GM13977 (cell line): Measurements from ENCODE around the gene PTPN18.

Source experiments
- DNase-seq: peaks from one replicate; pipeline ENCODE4 v3.0.0; 2012; ENCODE audit warnings: low spot score
- in situ Hi-C: fragments of 300-500 bp; cut with MboI; formaldehyde crosslinking; loops from one replicate; pipeline ENCODE4 v1.12.0; 2022; ENCODE audit warnings: low sequenced_read_pairs, low pct_unique_long_range_greater_than_20kb, mixed read lengths, inconsistent platforms; ENCODE audit not compliant: unreplicated experiment
- TF ChIP-seq, protein P1 (sequence below): IDR thresholded peaks from 2 replicates; pipeline ENCODE4 v1.5.1; 2012; ENCODE audit warnings: mild to moderate bottlenecking, control low read depth; ENCODE audit not compliant: insufficient read depth; ENCODE audit errors: extremely low read depth, missing control alignments

PTPN18 gene

DNA sequence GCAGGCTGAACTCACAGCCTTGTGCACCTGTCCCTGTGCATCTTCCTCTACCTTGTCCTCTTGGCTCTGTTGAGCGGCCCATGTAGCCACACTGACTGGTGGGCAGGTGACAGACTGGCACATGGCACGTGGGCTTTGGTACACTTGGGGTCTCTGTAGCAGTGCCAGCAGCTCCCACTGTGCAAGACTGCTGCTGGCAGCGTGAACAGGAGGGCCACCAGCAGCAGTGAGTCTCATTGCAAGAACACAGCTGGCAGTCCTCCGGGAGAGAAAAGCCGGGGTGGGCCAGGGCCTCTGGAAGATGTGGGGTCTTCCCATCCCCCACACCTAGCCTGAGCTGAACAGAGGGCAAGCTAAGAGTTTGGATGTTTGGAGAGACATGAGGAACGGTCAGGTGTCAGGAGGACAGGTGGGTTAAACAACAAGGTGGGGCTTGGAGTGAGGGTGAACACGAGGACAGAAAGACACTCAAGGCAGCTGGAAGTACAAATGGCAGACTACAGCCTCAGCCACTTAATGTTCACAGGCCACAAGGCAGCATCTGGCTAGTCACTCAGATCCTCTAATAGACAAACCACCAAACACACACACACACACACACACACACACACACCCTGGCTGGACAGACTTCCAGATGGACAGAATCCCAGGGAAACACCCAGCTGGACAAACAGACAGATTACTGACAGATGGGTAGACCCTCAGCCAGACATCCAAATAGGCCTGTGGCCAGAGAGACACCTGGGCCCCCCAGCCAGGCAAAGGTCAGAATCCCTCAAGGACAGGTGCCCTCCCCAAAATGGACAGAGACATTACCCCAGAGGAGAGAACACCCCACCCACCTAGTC is 2.3 kb upstream of the PTPN18 start:
- TF ChIP-seq, protein P1, sequence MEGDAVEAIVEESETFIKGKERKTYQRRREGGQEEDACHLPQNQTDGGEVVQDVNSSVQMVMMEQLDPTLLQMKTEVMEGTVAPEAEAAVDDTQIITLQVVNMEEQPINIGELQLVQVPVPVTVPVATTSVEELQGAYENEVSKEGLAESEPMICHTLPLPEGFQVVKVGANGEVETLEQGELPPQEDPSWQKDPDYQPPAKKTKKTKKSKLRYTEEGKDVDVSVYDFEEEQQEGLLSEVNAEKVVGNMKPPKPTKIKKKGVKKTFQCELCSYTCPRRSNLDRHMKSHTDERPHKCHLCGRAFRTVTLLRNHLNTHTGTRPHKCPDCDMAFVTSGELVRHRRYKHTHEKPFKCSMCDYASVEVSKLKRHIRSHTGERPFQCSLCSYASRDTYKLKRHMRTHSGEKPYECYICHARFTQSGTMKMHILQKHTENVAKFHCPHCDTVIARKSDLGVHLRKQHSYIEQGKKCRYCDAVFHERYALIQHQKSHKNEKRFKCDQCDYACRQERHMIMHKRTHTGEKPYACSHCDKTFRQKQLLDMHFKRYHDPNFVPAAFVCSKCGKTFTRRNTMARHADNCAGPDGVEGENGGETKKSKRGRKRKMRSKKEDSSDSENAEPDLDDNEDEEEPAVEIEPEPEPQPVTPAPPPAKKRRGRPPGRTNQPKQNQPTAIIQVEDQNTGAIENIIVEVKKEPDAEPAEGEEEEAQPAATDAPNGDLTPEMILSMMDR, result no peak
- DNase-seq, result no peak
- in situ Hi-C loops, result no loop called here

DNA sequence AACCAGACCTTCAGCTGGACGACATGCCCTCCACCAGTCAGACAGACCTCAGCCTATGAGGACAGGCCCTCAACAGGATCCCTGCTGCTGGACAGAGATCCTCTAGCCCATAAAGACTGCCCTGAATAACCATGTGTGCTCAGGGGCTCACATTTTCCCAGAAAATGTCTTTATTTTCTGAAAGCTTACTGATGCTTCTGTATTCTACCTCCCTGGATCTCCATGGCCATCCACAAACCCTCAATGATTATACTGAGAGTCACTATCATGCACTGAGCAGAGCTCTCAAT is 1.8 kb upstream of the PTPN18 start:
- TF ChIP-seq, protein P1, result no peak
- in situ Hi-C loops, result no loop called here
- DNase-seq, result no peak

DNA sequence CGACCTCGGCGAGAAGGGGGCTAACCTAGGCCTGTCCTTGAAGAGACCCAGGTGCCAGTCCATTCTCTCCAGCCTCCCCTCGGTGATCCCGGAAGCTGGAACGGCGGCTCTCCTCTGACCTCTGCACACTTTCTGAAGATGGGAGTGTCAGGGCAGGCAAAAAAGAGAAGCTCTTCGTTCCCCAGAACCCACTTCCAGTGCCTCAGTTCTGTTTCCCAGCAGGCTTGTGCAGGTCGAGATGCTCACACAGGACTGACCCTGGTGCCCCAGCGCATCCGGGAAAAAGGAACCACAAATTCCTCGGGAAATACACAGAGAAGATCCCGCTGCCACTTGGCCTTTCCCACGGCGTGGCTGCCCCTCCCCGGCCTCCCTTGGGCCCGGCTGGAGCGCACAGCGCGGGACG is 681 bp upstream of the PTPN18 start:
- DNase-seq, result no peak
- TF ChIP-seq, protein P1, result no peak
- in situ Hi-C loops, result no loop called here

DNA sequence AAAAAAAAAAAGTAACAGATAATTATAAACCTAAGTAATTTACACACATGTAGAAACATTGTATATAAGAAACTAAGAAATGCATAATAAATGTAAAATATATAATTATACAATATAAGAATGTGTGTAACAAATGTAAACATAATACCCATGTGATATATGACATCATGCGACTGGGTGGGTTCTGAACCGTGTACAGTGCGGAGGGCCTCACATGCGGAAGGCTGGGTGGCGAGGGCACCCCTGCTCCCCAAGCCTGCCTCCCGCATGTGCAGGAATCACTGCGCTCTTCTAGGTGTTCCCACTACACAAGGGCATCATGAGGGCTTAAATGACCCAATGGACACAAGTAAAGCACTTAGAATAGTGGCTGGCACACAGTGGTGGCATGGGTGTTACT is 2.0 kb downstream of the PTPN18 start:
- TF ChIP-seq, protein P1, result no peak
- DNase-seq, result no peak
- in situ Hi-C loops, result no loop called here

DNA sequence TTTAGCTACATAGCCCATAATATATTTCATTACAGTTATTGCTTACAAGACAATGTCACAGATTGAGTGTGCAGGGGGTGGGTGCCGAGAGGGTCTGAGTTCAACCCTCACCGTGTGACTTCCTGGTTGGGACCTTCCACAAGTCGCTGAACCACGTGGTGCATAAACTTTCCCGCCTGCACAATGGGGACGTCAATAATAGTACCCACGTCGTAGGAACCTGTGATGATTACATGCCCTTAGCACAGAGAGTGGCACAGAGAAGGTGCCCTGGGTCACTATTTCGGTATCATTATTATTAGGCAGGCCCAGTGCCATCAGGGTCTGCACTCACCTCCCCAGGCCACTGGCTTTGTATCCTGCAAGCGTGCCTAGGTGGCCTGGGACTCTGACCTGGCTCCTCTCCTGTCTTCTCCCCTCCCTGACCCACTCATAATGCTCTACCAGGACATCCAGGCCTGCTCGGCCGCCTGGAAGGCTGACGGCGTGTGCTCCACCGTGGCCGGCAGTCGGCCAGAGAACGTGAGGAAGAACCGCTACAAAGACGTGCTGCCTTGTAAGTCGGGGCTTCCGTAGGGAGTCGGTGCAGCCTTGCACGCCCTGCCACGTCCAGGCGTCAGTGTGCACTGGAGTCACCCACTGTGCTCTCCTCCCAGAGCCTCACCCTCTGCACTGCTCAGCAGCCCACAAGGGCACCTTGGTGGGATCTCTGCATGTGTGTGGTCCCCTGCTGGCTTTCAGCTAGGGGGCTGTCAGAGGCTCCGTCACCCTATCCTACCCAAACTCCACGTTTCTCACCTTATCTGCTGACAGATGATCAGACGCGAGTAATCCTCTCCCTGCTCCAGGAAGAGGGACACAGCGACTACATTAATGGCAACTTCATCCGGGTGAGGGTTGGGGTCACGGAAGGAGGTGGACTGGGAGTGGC is 2.8 kb downstream of the PTPN18 start:
- TF ChIP-seq, protein P1, result no peak
- DNase-seq, result no peak
- in situ Hi-C loops, result no loop called here

DNA sequence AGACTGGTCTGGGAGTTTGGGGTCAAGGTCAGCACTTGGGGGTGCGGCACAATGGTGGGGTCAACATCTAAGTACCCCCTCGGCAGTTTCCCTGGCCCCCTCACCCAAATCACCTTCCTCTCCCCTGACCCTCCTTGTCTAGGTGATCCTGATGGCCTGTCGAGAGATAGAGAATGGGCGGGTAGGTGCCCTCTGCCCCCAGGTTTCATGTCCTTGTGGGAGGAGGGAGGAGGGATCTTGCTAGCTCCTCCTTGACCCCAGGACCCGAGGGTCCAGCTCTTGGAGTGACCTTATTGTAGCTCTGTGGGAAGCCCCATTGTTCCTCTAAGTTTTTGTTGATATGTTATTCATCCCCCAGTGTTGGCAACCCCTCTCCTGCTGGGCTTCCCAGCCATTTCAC is 3.6 kb downstream of the PTPN18 start:
- DNase-seq, result no peak
- in situ Hi-C loops, result no loop called here
- TF ChIP-seq, protein P1, result no peak
